Esophagus squamous epithelium (tissue), 5 donors: ENCODE results near the gene WDR87. TPM values are rescaled to one million over a fixed set of nuclear protein-coding genes. Genes with fewer than 3 reads are reported as not detected.

ENCODE experiments used
- DNase-seq: peaks from one replicate; lab custom pipeline; 2025; lab: John Stamatoyannopoulos, UW
- H3K27ac ChIP-seq, 4 donors: fragments of 200-600 bp; sonication (generic); one replicate each; pipeline ENCODE4 v1.5.1; 2016 to 2019; ENCODE audit warnings: mild to moderate bottlenecking in 1 of 4
- H3K27me3 ChIP-seq, 4 donors: fragments of 200-600 bp; sonication (generic); 1 replicate in 3 of 4; 2 replicates in 1 of 4; pipeline versions ENCODE4 v1.5.1 to v1.6.0; 2017 to 2021; ENCODE audit warnings: antibody characterized with exemption in 1 of 4
- H3K36me3 ChIP-seq, 3 donors: fragments of 200-600 bp; sonication (generic); one replicate each; pipeline ENCODE4 v1.5.1; 2016 to 2019
- H3K4me1 ChIP-seq, 3 donors: fragments of 200-600 bp; sonication (generic); one replicate each; pipeline ENCODE4 v1.5.1; 2017 to 2019
- H3K4me3 ChIP-seq, 4 donors: fragments of 200-600 bp; sonication (generic); 1 replicate in 3 of 4; 2 replicates in 1 of 4; pipeline ENCODE4 v1.5.1; 2016 to 2019; ENCODE audit warnings: mild to moderate bottlenecking in 2 of 4, moderate library complexity in 1 of 4
- H3K9me3 ChIP-seq, 3 donors: fragments of 200-600 bp; sonication (generic); one replicate each; pipeline ENCODE4 v1.5.1; 2016 to 2019
- CTCF ChIP-seq, 6 experiments: fragments of 450-650 bp in 4 of 6; fragments of 200-600 bp in 2 of 6; sonication (generic) in 2 of 6; IDR thresholded peaks; one replicate each; pipeline ENCODE4 v1.5.1; 2016 to 2019; ENCODE audit warnings: antibody characterized with exemption in 6 of 6, mild to moderate bottlenecking in 4 of 6, moderate library complexity in 4 of 6
- POLR2A ChIP-seq, 4 donors: fragments of 450-650 bp; IDR thresholded peaks; one replicate each; pipeline ENCODE4 v1.6.1; 2017; ENCODE audit warnings: antibody characterized with exemption in 4 of 4, mild to moderate bottlenecking in 4 of 4, moderate library complexity in 3 of 4
- WGBS, 2 donors: methylation state at CpG; one replicate each; pipeline ENCODE4 v1.1.5; 2018; 5-methylcytosine and 5-hydroxymethylcytosine counted together
- intact Hi-C: fragments of 100-400 bp; cut with DNase I; formaldehyde crosslinking; loops from one replicate; pipeline ENCODE4 v1.15.0; 2022
- total RNA-seq, 4 donors: library from RNA; depleted of rRNA; stranded (reverse); fragments of >200 nt; gene quantifications; one replicate each; pipeline ENCODE4 v1.1.0, GENCODE V29; 2016
- donor health status: DM: yes; HTN: yes; CAD: no.

Gene WDR87
- total RNA-seq, 4 donors from 2014 or later: not detected

GRCh38 chr19:37893845-37894575 lies 12.4 kb downstream of the WDR87 start:
- intact Hi-C loops: no loop called here
- Histone ChIP-seq H3K27me3 (peaks cover 0 to 20% (median 0%) of the 10 kb centered on the region in 4 donors), H3K36me3 (no peaks in the 10 kb centered on the region), H3K4me3 (no peak overlapping the region), H3K4me1 (no peaks in the 10 kb centered on the region), H3K9me3 (no peaks in the 10 kb centered on the region), H3K27ac (no peak overlapping the region)
- WGBS, 2 donors: 81 to 87% methylated on average over 8 to 9 of the region's 11 CpGs
- TF ChIP-seq CTCF (IDR thresholded peaks at IDR 0.05): no peak
- no peak for TF ChIP-seq POLR2A (IDR thresholded peaks at IDR 0.05)
- no peak for DNase-seq

- Histone ChIP-seq H3K27ac (no peak overlapping the region), H3K4me1 (no peaks in the 10 kb centered on the region), H3K36me3 (no peaks in the 10 kb centered on the region), H3K9me3 (peaks cover 0 to 17% (median 4%) of the 10 kb centered on the region in 3 donors), H3K4me3 (no peak overlapping the region), H3K27me3 (peaks cover 0 to 14% (median 0%) of the 10 kb centered on the region in 4 donors)
- WGBS, 2 donors: 64 to 70% methylated on average over 1 of the region's 1 CpG
- intact Hi-C loops: no loop called here
- DNase-seq: no peak
- TF ChIP-seq POLR2A (IDR thresholded peaks at IDR 0.05): no peak
- TF ChIP-seq CTCF (IDR thresholded peaks at IDR 0.05): no peak
Measured at GRCh38 chr19:37886571-37886970, 19.8 kb downstream of the WDR87 start.

DNA sequence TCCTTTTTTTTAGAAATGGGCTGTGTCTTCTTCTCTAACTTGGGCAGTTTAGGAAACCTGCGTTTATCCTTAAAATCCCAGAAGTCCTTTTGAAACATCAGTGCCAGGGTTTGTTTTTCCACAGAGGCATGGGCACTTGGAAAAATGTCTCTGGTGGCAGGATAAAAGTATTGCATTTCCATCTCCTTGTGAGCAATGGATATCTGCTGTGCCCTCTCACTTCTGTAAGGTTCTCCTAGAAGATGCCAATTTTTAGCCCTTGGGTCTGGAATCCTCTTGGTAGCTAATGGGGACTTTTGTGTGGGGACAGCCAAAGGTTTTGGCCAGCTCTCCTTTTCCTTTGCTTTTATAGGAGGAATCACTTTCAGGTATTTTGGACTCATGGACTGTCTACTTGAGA lies 21.0 kb downstream of the WDR87 start:
- H3K4me3 ChIP-seq: no peak overlapping the region
- 80 to 93% methylated on average over 1 of the region's 1 CpG for WGBS, 2 donors
- no peak for DNase-seq

GRCh38 chr19:37877147-37877546 lies 29.2 kb downstream of the WDR87 start:
- 80 to 90% methylated on average over 3 of the region's 3 CpGs for WGBS, 2 donors
- intact Hi-C loops: no loop called here
- TF ChIP-seq CTCF (IDR thresholded peaks at IDR 0.05): no peak
- TF ChIP-seq POLR2A (IDR thresholded peaks at IDR 0.05): no peak

More for the DNA sequence above, 21.0 kb downstream of the WDR87 start:
- Histone ChIP-seq H3K27me3 (peaks cover 0 to 8% (median 0%) of the 10 kb centered on the region in 4 donors), H3K9me3 (peaks cover 0 to 18% (median 4%) of the 10 kb centered on the region in 3 donors), H3K4me1 (no peaks in the 10 kb centered on the region), H3K36me3 (no peaks in the 10 kb centered on the region), H3K27ac (no peak overlapping the region)
- TF ChIP-seq POLR2A (IDR thresholded peaks at IDR 0.05) (no peak), CTCF (IDR thresholded peaks at IDR 0.05) (no peak)
- intact Hi-C loops: no loop called here

DNA sequence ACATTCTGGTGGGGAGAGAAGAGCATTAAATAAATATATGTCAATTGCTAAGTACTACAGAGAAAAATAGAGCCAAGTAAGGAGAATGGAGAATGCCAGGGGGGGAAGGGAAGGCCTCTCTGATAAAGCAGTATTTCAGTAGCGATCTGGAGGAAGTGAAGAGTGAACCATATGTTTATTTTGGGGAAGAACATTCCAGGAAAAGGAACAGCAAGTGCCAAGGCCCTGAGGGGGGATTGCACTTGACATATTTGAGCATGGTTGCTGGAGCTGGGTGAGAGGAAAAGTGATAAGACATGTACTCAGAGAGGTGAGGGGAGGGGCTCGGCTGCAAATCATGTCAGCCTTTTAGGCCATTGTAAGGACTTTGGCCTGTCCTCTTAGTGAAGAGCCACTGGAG lies 30.4 kb downstream of the WDR87 start:
- H3K27me3 ChIP-seq: no peaks in the 10 kb centered on the region
- H3K9me3 ChIP-seq: no peaks in the 10 kb centered on the region
- no peaks in the 10 kb centered on the region for H3K36me3 ChIP-seq
- no peak for DNase-seq
- 32 to 41% methylated on average over 2 of the region's 2 CpGs for WGBS, 2 donors
- no peak overlapping the region for H3K4me3 ChIP-seq
- no peak for TF ChIP-seq POLR2A (IDR thresholded peaks at IDR 0.05)
- TF ChIP-seq CTCF (IDR thresholded peaks at IDR 0.05): no peak
- intact Hi-C loops: no loop called here
- no peak overlapping the region for H3K27ac ChIP-seq
- H3K4me1 ChIP-seq: peaks cover 0 to 5% (median 0%) of the 10 kb centered on the region in 3 donors

More at GRCh38 chr19:37877147-37877546, 29.2 kb downstream of the WDR87 start:
- DNase-seq: no peak
- Histone ChIP-seq H3K4me3 (no peak overlapping the region), H3K9me3 (peaks cover 0 to 7% (median 0%) of the 10 kb centered on the region in 3 donors), H3K4me1 (peaks cover 0 to 5% (median 0%) of the 10 kb centered on the region in 3 donors), H3K36me3 (no peaks in the 10 kb centered on the region), H3K27me3 (no peaks in the 10 kb centered on the region), H3K27ac (no peak overlapping the region)
